Measurements from ENCODE around the gene NRXN3. TPM values are rescaled to one million over a fixed set of nuclear protein-coding genes. Genes with fewer than 3 reads are reported as not detected.

The NRXN3 gene
- total and polyA plus RNA-seq, 2 of the 4 experiments (the other 2 are of a cell fraction) = 4.8 to 25.1 TPM

GRCh38 chr14:79260406-79260805, 1090.2 kb downstream of the NRXN3 start:
- intact Hi-C loops (cut with micrococcal nuclease) (no loop called here), dilution Hi-C loops (cut with HindIII; ENCODE audit: low sequenced_read_pairs, unreplicated experiment) (no loop called here), in situ Hi-C loops (cut with MboI; ENCODE audit: low sequenced_read_pairs) (loop anchor here (25.0 kb wide), 1 partner anchor 1602 kb away; no protein-coding TSS in a partner anchor)
- Histone ChIP-seq H3K27me3 (ENCODE audit: control insufficient read depth, insufficient read depth, low read length) (no peaks in the 10 kb centered on the region; the same call in 1 of the 2 replicates), H3K56ac (ENCODE audit: extremely low read depth, insufficient read depth, low read length) (no peak overlapping the region), H2BK5ac (ENCODE audit: low read depth, low read length, poor library complexity, severe bottlenecking) (no peak overlapping the region), H2BK20ac (ENCODE audit: low read depth, low read length) (no peak overlapping the region), H2BK15ac (ENCODE audit: low read depth, low read length) (no peak overlapping the region), H3K9me3 (ENCODE audit: control insufficient read depth, insufficient read depth, low read length) (no peaks in the 10 kb centered on the region), H4K20me1 (ENCODE audit: insufficient read depth, low read length) (no peaks in the 10 kb centered on the region), H3K18ac (ENCODE audit: low read depth, low read length) (no peak overlapping the region), H2AK5ac (ENCODE audit: low read depth, low read length) (no peak overlapping the region), H3K4me2 (ENCODE audit: low read depth, low read length) (no peak overlapping the region), H3K4ac (ENCODE audit: low read depth, low read length) (no peak overlapping the region), H2BK120ac (ENCODE audit: low read depth, low read length) (no peak overlapping the region), H3K23ac (ENCODE audit: low read depth, low read length) (no peak overlapping the region), H3K79me1 (ENCODE audit: low read depth in 1 of 2, low read length in 2 of 2) (no peaks in the 10 kb centered on the region), H2AFZ (replicated peaks; ENCODE audit: low read length, poor library complexity) (no peak overlapping the region), H3K36me3 (ENCODE audit: control insufficient read depth, insufficient read depth, low read length) (no peaks in the 10 kb centered on the region), H2AK9ac (replicated peaks; ENCODE audit: low read depth, low read length, poor library complexity) (no peak overlapping the region), H3K14ac (replicated peaks; ENCODE audit: low read depth, low read length) (no peak overlapping the region), H4K91ac (ENCODE audit: insufficient read depth, low read depth, low read length) (no peak overlapping the region), H3K9me1 (ENCODE audit: insufficient read depth, low read length) (no peaks in the 10 kb centered on the region), H3K4me3 (ENCODE audit: insufficient read depth, low read depth, low read length) (no peak overlapping the region), H4K5ac (ENCODE audit: low read depth, low read length) (no peak overlapping the region), H3K27ac (ENCODE audit: insufficient read depth, low read length) (no peak overlapping the region), H3K4me1 (ENCODE audit: control insufficient read depth, insufficient read depth, low read length) (no peaks in the 10 kb centered on the region; the same call in 1 of the 2 replicates), H3K9ac (ENCODE audit: low read depth, low read length) (no peak overlapping the region), H4K8ac (ENCODE audit: low read depth in 2 of 2, low read length in 2 of 2) (no peak overlapping the region)
- CTCF ChIA-PET = no interaction called here
- DNase-seq (no peak), ATAC-seq (ENCODE audit: low read depth) (no peak)
- WGBS, 2 experiments (ENCODE audit: extremely low coverage in 2 of 2, insufficient read length in 1 of 2) = no CpG with 5 or more reads among the region's 3 CpGs
- no TSS peak for BruUV-seq (replicated peaks)
- TF ChIP-seq RAD21 (IDR thresholded peaks at IDR 0.05; ENCODE audit: low read length) (no peak), CEBPB (IDR thresholded peaks at IDR 0.05; ENCODE audit: low read depth, low read length) (no peak), FOS (IDR thresholded peaks at IDR 0.05; ENCODE audit: low read depth, low read length) (no peak), POLR2A (IDR thresholded peaks at IDR 0.05; ENCODE audit: low read depth, low read length) (no peak), MXI1 (IDR thresholded peaks at IDR 0.05; ENCODE audit: borderline replicate concordance, low read depth, low read length) (no peak), MAZ (IDR thresholded peaks at IDR 0.05; ENCODE audit: borderline replicate concordance, low read depth, low read length) (no peak), NFE2L2 (IDR thresholded peaks at IDR 0.05; ENCODE audit: low read depth, low read length) (no peak), CHD1 (IDR thresholded peaks at IDR 0.05; ENCODE audit: low read depth, low read length) (no peak), USF2 (IDR thresholded peaks at IDR 0.05; ENCODE audit: low read depth, low read length) (no peak)
- TF ChIP-seq, protein P1, sequence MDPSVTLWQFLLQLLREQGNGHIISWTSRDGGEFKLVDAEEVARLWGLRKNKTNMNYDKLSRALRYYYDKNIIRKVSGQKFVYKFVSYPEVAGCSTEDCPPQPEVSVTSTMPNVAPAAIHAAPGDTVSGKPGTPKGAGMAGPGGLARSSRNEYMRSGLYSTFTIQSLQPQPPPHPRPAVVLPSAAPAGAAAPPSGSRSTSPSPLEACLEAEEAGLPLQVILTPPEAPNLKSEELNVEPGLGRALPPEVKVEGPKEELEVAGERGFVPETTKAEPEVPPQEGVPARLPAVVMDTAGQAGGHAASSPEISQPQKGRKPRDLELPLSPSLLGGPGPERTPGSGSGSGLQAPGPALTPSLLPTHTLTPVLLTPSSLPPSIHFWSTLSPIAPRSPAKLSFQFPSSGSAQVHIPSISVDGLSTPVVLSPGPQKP (IDR thresholded peaks at IDR 0.05; ENCODE audit: borderline replicate concordance, low read depth, low read length) = no peak
- POLR2A ChIA-PET (ENCODE audit: unreplicated experiment) = no interaction called here

Data from IMR-90 (cell line).